Type B pancreatic cell (in vitro differentiated cells): ENCODE measurements around the gene PARP1. TPM values are rescaled to one million over a fixed set of nuclear protein-coding genes. Genes with fewer than 3 reads are reported as not detected.

ENCODE experiments used
- DNase-seq: peaks from one replicate; pipeline ENCODE4 v3.0.0; 2021; ENCODE audit warnings: mixed read lengths; ENCODE audit not compliant: unreplicated experiment; ENCODE audit errors: extremely low spot score
- H3K27ac Mint-ChIP-seq: 2 replicates; pipeline ENCODE4 v1.8.0; 2021; ENCODE audit warnings: mild to moderate bottlenecking, mixed read lengths
- H3K27me3 Mint-ChIP-seq: 2 replicates; pipeline ENCODE4 v1.8.0; 2021; ENCODE audit warnings: mixed read lengths
- H3K36me3 Mint-ChIP-seq: 2 replicates; pipeline ENCODE4 v1.8.0; 2021; ENCODE audit warnings: mixed read lengths
- H3K4me1 Mint-ChIP-seq: one replicate; pipeline ENCODE4 v1.8.0; 2021; ENCODE audit warnings: mixed read lengths; ENCODE audit not compliant: unreplicated experiment
- H3K4me3 Mint-ChIP-seq: 2 replicates; pipeline ENCODE4 v1.8.0; 2021; ENCODE audit warnings: mild to moderate bottlenecking, mixed read lengths
- H3K9me3 Mint-ChIP-seq: 2 replicates; pipeline ENCODE4 v1.8.0; 2021; ENCODE audit warnings: mixed read lengths
- CTCF ChIP-seq: fragments of 200-600 bp; sonication (generic); conservative IDR thresholded peaks from 2 replicates; pipeline ENCODE4 v1.5.0; 2021; ENCODE audit warnings: antibody characterized with exemption, mild to moderate bottlenecking
- total RNA-seq: library from RNA; stranded (reverse); gene quantifications from 2 replicates; pipeline ENCODE4 v1.2.1, GENCODE V29; 2021; ENCODE audit warnings: low replicate concordance

The PARP1 gene
- total RNA-seq, 1 donor from 2014 or later, result 186 TPM

- Mint-ChIP-seq H3K27ac (no peak overlapping the region), H3K9me3 (no peaks in the 10 kb centered on the region), H3K36me3 (no peaks in the 10 kb centered on the region), H3K4me1 (peaks cover 6% of the 10 kb centered on the region), H3K27me3 (peaks cover 3% of the 10 kb centered on the region), H3K4me3 (peak overlapping the region; percentile 16)
- DNase-seq, result no peak
- TF ChIP-seq CTCF, result no peak
These were observed 17.6 kb upstream of the PARP1 start for GRCh38 chr1:226425431-226426031.

GRCh38 chr1:226425004-226425378 is 17.1 kb upstream of the PARP1 start:
- peaks cover 3% of the 10 kb centered on the region for H3K27me3 Mint-ChIP-seq
- no peak for DNase-seq
- H3K4me3 Mint-ChIP-seq, result no peak overlapping the region
- peaks cover 6% of the 10 kb centered on the region for H3K4me1 Mint-ChIP-seq
- TF ChIP-seq CTCF, result no peak
- no peaks in the 10 kb centered on the region for H3K36me3 Mint-ChIP-seq
- no peaks in the 10 kb centered on the region for H3K9me3 Mint-ChIP-seq
- H3K27ac Mint-ChIP-seq, result no peak overlapping the region

- TF ChIP-seq CTCF, result peak; percentile 74
- no peak for DNase-seq
- H3K4me3 Mint-ChIP-seq, result no peak overlapping the region
These were observed 16.5 kb upstream of the PARP1 start for GRCh38 chr1:226424221-226425003.

GRCh38 chr1:226422478-226422877 is 14.6 kb upstream of the PARP1 start:
- no peak for DNase-seq
- no peak overlapping the region for H3K4me3 Mint-ChIP-seq
- H3K27ac Mint-ChIP-seq, result no peak overlapping the region
- no peaks in the 10 kb centered on the region for H3K4me1 Mint-ChIP-seq
- H3K27me3 Mint-ChIP-seq, result no peaks in the 10 kb centered on the region
- TF ChIP-seq CTCF, result no peak
- no peaks in the 10 kb centered on the region for H3K9me3 Mint-ChIP-seq
- H3K36me3 Mint-ChIP-seq, result no peaks in the 10 kb centered on the region

More at GRCh38 chr1:226424221-226425003, 16.5 kb upstream of the PARP1 start:
- no peaks in the 10 kb centered on the region for H3K36me3 Mint-ChIP-seq
- peaks cover 3% of the 10 kb centered on the region for H3K27me3 Mint-ChIP-seq
- H3K9me3 Mint-ChIP-seq, result no peaks in the 10 kb centered on the region
- peaks cover 6% of the 10 kb centered on the region for H3K4me1 Mint-ChIP-seq
- no peak overlapping the region for H3K27ac Mint-ChIP-seq

- Mint-ChIP-seq H3K27ac (no peak overlapping the region), H3K9me3 (no peaks in the 10 kb centered on the region), H3K27me3 (peaks cover 2% of the 10 kb centered on the region), H3K4me1 (no peaks in the 10 kb centered on the region), H3K36me3 (no peaks in the 10 kb centered on the region), H3K4me3 (no peak overlapping the region)
- DNase-seq, result no peak
- no peak for TF ChIP-seq CTCF
These were observed 13.0 kb upstream of the PARP1 start for GRCh38 chr1:226420897-226421296.
